Activated CD4-positive, alpha-beta T cell treated with anti-CD3 and anti-CD28 coated beads for 4 hours (primary cell): ENCODE measurements around the gene KRT3.

Source experiments
- DNase-seq, 2 donors: peaks; one replicate each; pipeline ENCODE4 v3.0.0-alpha.2; 2020

KRT3 gene

DNA sequence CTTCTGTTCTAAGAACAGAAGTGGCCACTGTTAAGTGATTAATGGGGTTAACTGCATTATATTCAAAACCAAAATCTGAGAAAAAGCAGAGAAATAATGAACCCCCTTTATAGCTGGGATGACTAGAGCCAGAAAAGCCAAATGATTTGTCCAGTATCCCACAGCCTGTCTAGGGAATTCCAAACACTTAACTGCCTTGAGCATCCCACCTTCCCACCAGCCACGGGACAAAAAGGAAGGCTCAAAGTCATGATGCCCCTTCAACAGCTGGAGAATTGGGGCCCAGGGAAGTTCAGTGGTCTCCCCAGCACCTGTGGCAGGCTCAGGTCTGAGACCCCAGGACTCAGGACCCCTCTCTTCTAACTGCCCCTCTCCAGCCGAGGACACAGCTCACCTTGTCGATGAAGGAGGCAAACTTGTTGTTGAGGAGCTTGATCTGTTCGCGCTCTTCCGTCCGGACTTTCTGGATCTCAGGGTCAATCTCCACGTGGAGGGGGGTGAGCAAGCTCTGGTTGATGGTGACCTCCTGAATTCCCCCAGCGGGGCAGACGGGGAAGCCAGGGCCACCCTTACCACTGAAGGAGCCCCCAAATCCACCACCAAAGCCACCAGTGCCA lies 17.4 kb upstream of the KRT3 start:
- DNase-seq: no peak

DNA sequence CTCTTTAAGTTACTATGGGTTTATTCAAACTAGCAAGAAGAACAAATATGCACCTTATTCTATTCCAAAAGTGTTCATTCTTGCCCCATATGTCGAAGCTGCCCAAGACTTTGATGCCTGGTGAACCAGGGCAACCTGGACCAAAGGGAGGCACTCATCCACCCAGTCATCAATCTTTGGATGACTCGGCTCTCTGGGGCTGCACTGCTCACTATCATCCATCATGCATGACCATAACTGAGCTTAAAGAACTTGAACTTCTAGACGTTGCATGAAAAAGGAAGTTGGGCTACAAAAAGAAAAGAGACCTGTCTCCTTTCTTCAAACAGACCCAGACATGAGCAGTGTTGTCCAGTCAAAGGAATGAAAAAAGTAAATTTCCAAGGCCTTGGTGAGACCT lies 16.8 kb upstream of the KRT3 start:
- DNase-seq: no peak

DNA sequence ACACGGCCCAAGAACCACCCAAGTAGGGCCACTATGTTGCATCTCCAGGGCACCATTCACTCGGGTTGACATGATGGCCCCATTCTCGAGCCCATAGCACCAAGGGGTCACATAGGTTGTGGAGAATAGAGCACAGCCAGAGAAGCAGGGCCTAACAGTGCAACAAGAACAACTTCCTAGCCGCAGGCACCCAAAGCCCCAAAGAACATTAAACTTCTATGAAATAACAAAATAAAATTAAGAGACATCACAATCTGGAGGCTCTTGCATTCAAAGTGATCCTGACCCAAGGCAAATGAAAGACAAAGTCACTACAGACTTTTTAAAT lies 16.1 kb upstream of the KRT3 start:
- no peak for DNase-seq

DNA sequence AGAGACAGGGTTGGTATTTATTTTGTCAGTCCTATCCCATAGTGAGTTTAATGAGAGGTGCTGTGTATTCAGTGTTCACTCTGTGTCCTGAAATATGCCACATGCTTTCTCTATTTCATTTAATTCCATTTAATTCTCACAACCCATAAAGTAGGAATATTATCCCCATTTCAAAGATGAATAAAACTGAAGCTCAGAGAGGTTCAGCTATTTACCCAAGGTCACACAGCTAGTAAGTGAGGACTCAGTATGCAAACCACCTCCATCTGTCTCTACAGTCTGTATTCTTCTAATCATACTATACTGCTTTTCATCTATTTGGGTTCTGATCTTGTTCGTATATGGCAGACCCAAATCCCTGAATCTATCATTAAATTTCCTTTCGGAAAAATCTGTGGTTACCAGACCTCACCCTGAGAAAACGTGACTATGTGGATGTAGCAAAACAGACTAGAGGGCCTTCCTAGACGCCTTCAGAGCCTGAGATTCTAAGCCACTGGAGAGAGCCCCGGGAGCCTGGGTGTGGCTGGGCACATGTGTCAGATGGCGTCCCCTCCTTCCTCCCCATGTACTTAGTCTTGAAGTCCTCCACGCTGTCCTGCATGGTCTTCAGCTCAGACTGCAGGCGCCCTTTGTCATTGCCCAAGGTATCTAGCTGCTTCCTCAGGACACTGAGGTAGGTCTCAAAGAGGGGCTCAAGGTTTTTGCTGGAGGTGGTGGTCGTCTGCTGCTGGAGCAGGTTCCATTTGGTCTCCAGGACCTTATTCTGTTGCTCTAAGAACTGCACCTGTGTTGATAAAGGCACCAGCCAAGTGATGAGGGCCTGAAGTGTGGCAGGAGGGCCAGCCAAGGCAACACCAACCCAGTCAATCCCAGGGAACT lies 15.5 kb upstream of the KRT3 start:
- DNase-seq: no peak

DNA sequence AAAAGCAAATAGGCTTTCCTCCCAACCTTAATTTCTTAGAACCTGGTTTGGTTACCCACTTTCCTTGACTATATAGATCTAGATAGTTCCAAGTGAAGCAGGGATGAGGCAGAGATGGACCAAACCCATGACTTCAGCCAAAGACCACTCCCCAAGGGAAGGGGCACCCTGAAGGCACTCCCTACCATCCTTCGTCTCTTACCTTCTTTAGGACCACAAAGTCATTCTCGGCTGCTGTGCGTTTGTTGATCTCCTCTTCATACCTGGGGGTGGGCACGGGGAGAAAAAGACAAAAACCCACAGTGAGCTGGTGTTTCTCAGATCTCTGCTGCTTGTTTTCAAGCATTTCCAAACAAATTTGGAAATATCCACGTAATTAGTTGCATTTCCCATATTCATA lies 14.6 kb upstream of the KRT3 start:
- no peak for DNase-seq

DNA sequence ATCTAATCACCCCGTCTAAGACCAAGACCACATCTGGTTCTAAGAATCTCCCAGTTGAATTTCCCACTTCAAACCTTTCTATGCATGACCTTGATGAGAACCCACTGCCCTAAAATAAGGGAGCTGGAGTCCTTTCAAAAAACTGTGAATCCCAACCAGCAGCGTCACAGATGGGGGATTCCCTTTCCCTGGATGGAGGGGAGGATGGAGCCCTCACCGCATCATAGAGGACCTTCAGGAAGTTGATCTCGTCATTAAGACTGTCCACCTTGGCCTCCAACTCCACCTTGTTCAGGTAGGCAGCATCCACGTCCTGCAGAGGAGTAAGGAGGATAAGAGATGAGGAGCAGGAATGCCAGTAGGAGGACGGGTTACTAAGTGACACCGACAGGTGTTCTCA lies 13.2 kb upstream of the KRT3 start:
- DNase-seq: no peak

DNA sequence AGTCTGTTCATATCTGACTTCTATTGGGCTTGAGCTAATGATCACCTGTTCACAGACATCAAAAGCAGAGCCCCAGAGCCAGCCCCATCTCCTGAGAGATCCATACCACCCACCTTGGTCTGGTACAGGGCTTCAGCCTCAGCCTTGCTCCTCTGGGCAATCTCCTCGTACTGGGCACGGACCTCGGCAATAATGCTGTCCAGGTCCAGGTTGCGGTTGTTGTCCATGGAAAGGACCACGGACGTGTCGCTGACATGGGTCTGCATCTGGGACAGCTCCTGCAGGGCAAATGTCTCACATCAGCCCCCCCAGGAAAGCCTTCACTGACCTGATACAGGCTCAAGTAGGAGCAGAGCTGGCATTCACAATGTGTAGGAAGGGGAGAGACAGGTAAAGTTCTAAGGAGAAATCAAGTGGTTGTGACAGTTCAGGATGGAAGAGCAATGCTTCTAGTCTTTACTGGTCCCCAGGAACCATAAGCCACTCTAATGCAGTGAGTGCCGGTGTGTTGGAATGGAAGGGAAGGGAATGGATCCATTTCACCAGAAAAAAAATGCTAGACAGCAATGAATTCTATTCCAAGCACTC lies 12.8 kb upstream of the KRT3 start:
- DNase-seq: no peak

DNA sequence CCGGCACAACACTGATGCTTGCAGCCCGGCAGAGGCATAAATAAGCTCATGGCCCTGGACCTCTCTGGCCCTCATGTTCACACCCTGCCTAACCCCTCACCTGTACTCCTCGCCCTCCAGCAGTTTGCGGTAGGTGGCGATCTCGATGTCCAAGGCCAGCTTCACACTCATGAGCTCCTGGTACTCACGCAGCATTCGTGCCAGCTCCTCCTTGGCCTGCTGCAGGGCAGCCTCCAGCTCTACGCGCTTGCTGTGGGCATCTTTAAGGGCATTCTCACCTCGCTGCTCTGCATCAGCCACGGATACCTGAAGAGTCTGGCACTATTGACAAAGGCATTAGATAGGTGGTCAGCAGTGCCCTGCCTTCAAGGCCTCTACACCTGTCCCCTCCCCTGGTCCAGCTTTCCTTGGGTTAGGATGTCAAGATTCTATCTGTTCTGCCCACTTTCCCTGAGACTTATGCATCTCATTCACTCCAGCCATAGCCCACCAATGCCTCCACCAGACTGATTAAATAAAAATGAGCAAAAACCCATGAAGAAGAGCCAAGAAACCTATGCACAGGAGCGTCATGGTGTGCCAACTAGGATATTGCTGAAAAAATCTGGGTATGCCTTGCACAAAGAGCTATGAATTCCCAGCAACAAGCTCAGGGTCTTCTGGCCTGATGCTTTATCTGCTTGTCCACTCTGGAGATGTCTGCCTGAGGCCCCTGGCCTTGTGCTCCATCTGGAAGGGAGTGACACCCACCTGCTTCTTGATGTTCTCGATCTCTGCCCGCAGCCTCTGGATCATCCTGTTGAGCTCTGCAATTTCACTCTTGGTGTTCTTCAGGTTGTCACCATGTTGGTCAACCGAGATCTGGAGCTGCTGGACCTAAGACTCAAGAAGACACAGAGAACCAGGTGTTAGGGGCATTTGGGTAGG lies 11.9 kb upstream of the KRT3 start:
- DNase-seq: no peak

DNA sequence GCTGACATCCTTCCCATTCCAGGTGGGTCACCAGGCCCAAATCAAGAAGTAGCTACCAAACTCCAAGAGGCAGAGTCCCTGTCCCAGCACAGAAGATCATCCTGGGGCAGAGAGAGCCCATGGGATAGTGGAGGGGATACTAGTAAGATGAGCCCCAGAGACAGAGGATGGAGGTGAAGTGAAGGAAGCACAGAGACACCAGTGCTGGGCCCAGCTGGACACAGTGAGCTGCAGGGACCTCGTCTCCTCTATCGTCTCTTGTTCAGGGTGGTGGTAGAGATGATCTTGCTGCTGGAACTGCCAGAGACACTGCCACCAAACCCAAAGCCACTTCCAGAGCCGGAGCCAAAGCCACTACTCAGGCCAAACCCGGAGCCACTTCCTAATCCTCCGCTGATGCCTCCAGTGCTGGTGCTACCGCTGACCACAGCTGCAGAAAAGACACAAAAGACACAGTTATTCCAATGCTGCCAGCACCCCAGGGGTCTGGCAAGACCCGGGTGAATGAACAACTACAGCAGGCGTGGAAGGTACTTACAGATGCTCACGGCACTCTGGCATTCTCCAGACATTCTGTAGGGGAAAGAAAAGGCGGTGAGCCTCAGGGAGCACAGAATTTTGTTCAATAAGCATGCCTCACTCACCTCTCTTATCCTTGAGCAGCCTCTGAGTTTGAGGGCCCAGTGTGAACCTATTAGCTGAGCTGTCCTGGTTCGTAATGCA lies 11.1 kb upstream of the KRT3 start:
- DNase-seq: no peak

DNA sequence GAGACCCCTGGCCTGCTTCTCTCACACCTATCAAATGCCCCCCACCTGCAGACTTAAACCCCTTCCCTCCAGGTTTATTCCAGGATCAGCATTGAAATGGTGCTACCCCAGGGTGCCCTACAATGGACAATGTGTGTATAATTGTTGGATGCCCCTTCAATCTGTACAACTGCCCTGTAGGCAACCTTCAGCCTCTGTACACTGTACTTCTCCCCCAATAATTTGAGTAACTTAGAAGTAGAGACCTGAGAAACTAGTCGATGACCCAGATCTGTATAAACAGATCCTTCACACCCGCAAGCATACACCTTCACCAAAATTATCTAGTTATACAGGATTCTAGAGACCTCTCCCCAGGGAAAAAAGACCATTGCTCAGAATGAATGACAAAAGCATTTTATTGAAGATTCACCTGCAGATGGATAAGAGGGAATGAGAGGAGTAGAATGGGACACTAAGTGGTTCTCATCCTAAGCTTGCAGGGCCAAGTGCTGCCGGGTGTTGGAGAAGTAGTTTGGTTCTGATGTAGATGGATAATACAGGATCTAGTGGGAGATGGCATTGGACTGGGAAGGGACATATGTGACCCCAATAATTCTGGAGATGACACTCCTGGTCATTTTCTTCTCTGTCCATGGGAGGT lies 10.4 kb upstream of the KRT3 start:
- no peak for DNase-seq

DNA sequence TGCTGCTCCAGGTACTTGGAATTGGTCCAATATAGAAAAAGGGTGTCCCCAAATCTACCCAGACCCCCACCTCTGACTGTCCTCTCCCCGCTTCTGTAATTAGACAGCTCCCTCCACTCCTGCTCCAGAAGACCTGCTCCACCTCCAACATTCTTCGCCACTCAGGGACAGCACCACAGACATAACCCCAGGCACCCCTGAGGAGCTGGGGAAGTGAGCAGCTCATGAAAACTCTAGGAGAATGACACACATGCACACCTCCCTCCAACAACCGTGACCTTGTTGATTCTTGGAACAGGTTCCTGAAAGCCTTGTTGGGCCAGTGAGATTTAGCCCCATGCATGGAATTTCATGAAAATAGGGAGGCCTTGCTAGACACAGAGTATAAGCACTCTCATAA lies 9.8 kb upstream of the KRT3 start:
- no peak for DNase-seq

DNA sequence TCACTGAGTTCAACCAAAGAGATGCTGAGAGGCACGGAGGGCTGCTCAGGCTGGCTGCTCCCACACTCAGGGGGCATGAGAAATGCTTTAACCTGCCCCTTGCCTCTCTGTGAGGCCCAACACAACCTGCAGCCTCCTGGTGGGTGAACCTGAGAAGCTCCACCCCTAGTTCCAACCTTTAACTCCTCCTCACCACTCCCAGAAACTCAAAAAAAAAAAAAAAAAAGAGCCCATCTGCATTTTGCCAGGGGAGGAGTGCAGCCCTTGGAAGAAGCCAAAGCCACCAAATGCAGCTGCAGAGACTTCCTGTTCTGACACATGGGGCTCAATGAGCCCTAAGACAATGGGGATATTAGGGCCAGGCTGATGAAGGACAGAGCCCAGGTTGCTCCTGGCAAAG lies 9.1 kb upstream of the KRT3 start:
- DNase-seq: no peak

DNA sequence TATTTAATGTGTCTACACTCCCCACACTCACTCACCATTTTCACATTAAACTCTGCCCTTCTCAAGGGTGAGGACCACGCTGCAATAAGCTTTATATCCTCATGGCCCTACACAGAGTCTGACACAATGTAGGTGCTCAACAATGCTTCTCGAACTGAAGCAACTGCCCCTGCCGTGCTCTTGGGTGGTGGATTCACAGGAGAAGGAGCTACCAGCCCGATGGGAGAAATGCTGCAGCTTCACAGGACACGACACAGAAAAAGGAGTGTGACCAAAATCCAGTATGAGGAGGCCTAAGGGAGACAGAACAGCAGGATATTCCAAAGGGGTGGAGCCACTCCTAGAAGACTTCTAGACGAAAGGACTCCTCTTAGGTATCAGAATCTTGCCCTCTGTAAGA lies 6.5 kb upstream of the KRT3 start:
- DNase-seq: no peak

DNA sequence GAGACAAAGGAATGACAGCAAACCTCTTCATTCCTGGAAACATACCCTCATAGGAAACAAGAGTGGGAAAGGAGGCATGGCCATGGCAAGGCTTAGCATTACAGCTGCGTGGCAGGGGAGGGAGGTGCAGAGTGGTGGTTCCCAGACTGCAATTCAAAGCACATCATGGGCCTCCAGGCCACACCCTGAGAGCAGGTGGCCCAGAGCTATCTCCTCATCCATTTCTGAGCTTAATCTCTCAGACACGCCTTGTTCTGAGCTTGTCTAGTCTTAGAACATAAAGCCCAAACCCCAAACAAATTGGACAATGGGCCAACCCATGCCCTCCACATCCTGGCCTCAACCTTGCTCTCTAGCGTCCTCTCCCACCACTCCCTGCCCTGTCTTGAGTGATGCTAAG lies 5.9 kb upstream of the KRT3 start:
- no peak for DNase-seq

DNA sequence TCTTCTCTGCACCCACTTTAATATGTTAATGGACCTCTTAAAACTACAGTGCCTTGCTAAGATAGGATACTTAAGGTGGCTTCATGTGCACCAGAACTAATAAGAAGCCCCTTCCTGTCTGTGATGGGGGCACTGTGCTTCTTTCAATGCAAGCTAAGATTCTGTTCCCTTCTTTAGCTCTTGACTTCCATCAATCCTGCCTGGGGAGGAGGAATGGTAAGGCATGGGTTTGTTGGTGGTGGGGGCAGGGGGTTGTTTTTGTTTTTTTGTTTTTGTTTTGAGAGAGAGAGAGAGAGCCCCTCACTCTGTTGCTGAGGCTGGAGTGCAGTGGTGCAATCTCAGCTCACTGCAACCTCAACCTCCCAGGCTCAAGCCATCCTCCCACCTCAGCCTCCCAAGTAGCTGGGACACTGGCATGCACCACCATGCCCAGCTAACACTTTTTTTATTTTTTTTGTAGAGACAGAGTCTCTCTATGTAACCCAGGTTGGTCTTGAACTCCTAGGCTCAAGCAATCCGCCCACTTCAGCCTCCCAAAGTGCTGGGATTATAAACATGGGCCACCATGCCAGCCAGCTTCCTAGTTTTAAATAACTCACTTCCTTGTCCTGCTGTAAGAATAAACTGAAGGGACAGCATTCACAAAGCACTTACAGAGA lies 4.5 kb upstream of the KRT3 start:
- no peak for DNase-seq

DNA sequence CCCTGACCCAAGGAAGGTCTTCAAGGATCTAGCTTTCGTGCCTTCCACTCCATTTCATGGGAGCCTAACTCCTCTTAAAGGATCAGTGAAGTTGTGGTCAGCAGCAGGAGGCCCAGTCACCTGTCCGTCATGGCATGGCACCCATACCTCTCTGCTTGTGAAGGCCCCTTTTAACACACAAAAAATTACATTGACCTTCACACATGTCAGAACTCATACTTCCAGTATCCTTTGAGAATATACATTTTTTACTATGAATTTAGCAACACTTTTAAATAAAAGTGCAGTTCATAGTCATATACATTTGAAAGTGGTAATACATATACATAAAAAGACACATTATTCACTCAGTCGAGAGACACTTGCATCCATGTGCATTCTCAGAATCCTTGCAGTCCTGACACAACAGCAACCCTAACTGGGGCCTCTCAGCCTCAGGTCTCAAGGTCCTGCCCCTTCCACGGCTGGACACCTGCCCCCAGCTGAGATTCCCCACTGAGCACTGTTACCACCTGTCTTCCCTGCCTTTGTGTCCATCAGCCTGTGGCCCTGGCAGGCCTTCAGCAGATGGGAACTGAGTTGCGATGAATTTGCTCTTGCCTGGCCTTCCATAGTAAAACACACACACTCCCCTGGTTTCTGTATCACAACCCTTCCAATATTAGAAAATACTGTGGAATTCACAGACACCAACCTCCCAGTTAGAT lies 3.7 kb upstream of the KRT3 start:
- DNase-seq: no peak

DNA sequence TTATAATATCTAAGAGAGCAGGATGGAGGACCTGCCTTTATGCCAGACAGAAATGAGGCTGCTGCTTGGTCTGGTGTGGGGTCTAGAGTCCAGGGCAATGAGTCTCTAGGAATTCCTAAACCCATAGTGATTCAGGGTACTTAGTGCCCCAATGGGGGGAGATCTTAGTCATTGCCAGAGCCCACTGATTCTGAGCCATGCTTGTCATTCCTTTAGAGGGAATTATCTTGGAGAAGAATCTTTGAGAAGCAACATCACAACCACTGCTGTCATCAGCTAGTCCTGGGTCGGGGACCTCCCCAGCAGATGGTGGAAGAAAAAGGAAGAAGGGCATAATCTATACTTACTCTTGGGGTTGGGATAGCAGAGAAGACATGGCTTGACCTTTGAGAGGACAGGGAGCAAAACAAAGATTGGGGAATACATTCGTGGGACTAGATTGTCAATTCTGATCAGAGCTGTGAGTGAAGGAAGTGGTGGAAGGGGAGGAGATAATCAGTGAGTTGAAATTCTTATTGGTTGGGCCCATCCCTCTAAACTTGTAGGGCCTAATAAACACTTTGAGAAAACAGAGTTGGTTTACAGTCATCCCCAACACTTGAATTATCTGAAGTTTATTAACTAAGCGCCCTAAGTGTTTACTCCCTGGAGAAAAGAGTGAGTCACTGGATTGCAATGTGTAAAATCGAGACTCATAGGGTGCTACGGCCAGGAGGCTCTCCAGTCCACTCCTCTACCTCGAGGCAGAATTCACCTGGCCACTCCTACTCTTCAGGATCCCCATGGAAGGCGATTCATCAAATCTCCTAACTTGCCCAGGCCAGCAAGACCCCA lies 3.0 kb upstream of the KRT3 start:
- DNase-seq: no peak

DNA sequence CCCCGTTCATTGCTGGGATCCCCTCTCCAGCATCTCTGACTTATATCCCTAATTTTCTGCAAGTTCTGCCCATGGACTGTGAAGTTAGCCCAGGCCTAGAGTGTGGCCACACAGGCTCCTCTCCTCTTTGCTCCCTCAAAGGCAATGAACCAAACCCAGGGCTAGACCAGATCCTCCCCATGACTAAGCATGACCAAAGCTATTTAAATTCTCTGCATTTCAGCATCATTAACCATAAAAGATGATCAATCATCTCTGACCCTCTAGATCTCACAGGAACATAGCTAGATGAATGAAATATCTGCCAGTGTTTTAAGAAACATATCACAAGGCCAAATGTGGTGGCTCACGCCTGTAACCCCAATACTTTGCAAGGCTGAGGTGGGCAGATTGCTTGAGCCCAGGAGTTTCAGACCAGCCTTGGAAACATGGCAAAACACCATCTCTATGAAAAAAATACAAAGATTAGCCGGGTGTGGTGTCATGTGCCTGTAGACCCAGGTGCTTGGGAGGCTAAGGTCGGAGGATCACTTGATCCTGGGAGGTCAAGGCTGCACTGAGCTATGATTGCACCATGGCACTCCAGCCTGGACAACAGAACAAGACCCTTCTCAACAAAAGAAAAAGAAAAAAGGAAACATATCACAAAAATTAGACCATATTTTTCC lies 2.2 kb upstream of the KRT3 start:
- DNase-seq: no peak

DNA sequence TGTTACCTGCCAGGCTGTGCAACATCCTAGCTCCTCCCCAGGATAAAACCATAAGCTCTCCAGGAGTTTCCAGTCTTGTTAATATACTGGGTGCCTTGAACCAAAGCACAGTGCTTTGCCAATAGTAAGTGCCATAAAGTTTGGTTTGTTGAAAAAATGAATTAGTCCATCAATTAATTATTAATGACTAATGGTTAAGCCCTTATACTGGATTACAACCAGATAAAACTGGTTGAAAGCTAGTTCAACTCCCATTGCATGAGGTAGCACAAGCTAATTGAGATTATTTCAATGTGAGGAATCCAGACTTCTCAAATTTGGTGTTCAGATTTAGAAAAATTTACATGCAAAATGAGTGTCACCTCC lies 1.6 kb upstream of the KRT3 start:
- DNase-seq: no peak
